PC-9 (cell line): Measurements from ENCODE around the gene JDP2. TPM values are rescaled to one million over a fixed set of nuclear protein-coding genes. Genes with fewer than 3 reads are reported as not detected.

Experiments used
- BruUV-seq: library from RNA; stranded (reverse); fragments of 400-500 nt; replicated peaks from 2 replicates; lab custom pipeline; 2021; lab: Mats Ljungman, UMichigan
- CTCF ChIA-PET: fragments of 300-600 bp; sonication (Branson Sonifier 250); formaldehyde crosslinking; loops from one replicate; lab custom pipeline; 2022; ENCODE audit warnings: antibody characterized with exemption; lab: Charles Lee
- POLR2A ChIA-PET: fragments of 300-600 bp; sonication (Branson Sonifier 250); formaldehyde crosslinking; loops from one replicate; lab custom pipeline; 2022; ENCODE audit warnings: antibody characterized with exemption; ENCODE audit not compliant: unreplicated experiment; lab: Charles Lee
- DNase-seq, 2 experiments: peaks; one replicate each; pipeline versions ENCODE4 v3.0.0 to v3.0.0-alpha.2; 2015 to 2022; ENCODE audit warnings: mixed read lengths in 1 of 2
- H2AFZ ChIP-seq: fragments of 200-600 bp; sonication (generic); 2 replicates; pipeline ENCODE4 v1.8.1; 2017; ENCODE audit warnings: antibody characterized with exemption
- H3F3A ChIP-seq: fragments of 200-600 bp; sonication (generic); 2 replicates; pipeline ENCODE4 v1.8.1; 2017; ENCODE audit warnings: antibody characterized with exemption, mild to moderate bottlenecking, low read depth; ENCODE audit not compliant: insufficient read depth
- H3K27ac ChIP-seq: fragments of 200-600 bp; sonication (generic); 2 replicates; pipeline ENCODE4 v1.6.1; 2016; ENCODE audit warnings: mixed run types
- H3K27me3 ChIP-seq: fragments of 200-600 bp; sonication (generic); 2 replicates; pipeline ENCODE4 v1.6.1; 2016; ENCODE audit warnings: low read depth, mixed run types; ENCODE audit not compliant: insufficient read depth
- H3K36me3 ChIP-seq: fragments of 200-600 bp; sonication (generic); 2 replicates; pipeline ENCODE4 v1.6.1; 2016; ENCODE audit warnings: low read depth, mixed run types
- H3K4me1 ChIP-seq: fragments of 200-600 bp; sonication (generic); replicated peaks from 2 replicates; pipeline ENCODE4 v1.6.1; 2016; ENCODE audit warnings: mixed run types; ENCODE audit not compliant: insufficient read depth
- H3K4me2 ChIP-seq: fragments of 200-600 bp; sonication (generic); 2 replicates; pipeline ENCODE4 v1.6.1; 2017; ENCODE audit warnings: mixed run types
- H3K4me3 ChIP-seq: fragments of 200-600 bp; sonication (generic); 2 replicates; pipeline ENCODE4 v1.6.1; 2016; ENCODE audit warnings: mixed run types
- H3K79me2 ChIP-seq: fragments of 200-600 bp; sonication (generic); 2 replicates; pipeline ENCODE4 v1.6.1; 2017; ENCODE audit warnings: low read depth, mixed run types
- H3K9me2 ChIP-seq: fragments of 200-600 bp; sonication (generic); 2 replicates; pipeline ENCODE4 v1.8.1; 2017; ENCODE audit warnings: mild to moderate bottlenecking; ENCODE audit not compliant: insufficient read depth
- H3K9me3 ChIP-seq: fragments of 200-600 bp; sonication (generic); 2 replicates; pipeline ENCODE4 v1.8.1; 2016; ENCODE audit warnings: low read depth; ENCODE audit not compliant: insufficient read depth
- H4K20me1 ChIP-seq: fragments of 200-600 bp; sonication (generic); 2 replicates; pipeline ENCODE4 v1.8.1; 2017; ENCODE audit not compliant: insufficient read depth
- CTCF ChIP-seq: fragments of 200-600 bp; sonication (generic); conservative IDR thresholded peaks from 2 replicates; pipeline ENCODE4 v1.6.1; 2017; ENCODE audit warnings: mixed run types, antibody characterized with exemption, mild to moderate bottlenecking, moderate library complexity
- EZH2 ChIP-seq: fragments of 200-600 bp; sonication (generic); IDR thresholded peaks from 2 replicates; pipeline ENCODE4 v1.8.0; 2017; ENCODE audit warnings: antibody characterized with exemption, low read depth
- intact Hi-C: fragments of 100-400 bp; cut with micrococcal nuclease; formaldehyde crosslinking; loops from one replicate; pipeline ENCODE4 v1.10.0; 2022; ENCODE audit not compliant: unreplicated experiment
- total RNA-seq: library from RNA; stranded (reverse); gene quantifications from 2 replicates; pipeline ENCODE4 v1.2.3, GENCODE V29; 2021

Gene JDP2
- total RNA-seq, 1 experiment from 2014 or later = 186 TPM

GRCh38 chr14:75406102-75406501 lies 21.7 kb upstream of the JDP2 start:
- Histone ChIP-seq H3K4me2 (no peak overlapping the region), H3F3A (peaks cover 11% of the 10 kb centered on the region), H3K27me3 (no peaks in the 10 kb centered on the region), H4K20me1 (no peaks in the 10 kb centered on the region), H3K9me3 (no peaks in the 10 kb centered on the region), H3K4me3 (no peak overlapping the region), H3K36me3 (no peaks in the 10 kb centered on the region), H3K4me1 (peaks cover 12% of the 10 kb centered on the region), H3K27ac (no peak overlapping the region), H3K79me2 (no peaks in the 10 kb centered on the region), H3K9me2 (no peaks in the 10 kb centered on the region), H2AFZ (no peak overlapping the region)
- no peak for DNase-seq
- CTCF ChIA-PET = no interaction called here
- BruUV-seq = no TSS peak
- POLR2A ChIA-PET = no interaction called here
- intact Hi-C loops = no loop called here
- no peak for TF ChIP-seq CTCF
- TF ChIP-seq EZH2 = no peak

GRCh38 chr14:75406856-75407255 lies 21.0 kb upstream of the JDP2 start:
- no peak for TF ChIP-seq EZH2
- TF ChIP-seq CTCF = no peak
- intact Hi-C loops = no loop called here
- POLR2A ChIA-PET = no interaction called here
- Histone ChIP-seq H4K20me1 (no peaks in the 10 kb centered on the region), H3K27ac (no peak overlapping the region), H3K9me3 (no peaks in the 10 kb centered on the region), H3F3A (peaks cover 3% of the 10 kb centered on the region; the same call in 1 of the 2 replicates), H3K79me2 (no peaks in the 10 kb centered on the region), H3K4me2 (no peak overlapping the region), H3K27me3 (no peaks in the 10 kb centered on the region), H2AFZ (no peak overlapping the region), H3K4me3 (no peak overlapping the region), H3K36me3 (no peaks in the 10 kb centered on the region), H3K4me1 (peaks cover 4% of the 10 kb centered on the region), H3K9me2 (no peaks in the 10 kb centered on the region)
- no peak for DNase-seq
- BruUV-seq = no TSS peak
- CTCF ChIA-PET = interaction anchor here (0.6 kb wide), 1 partner anchor 116 kb away, joined by 10 read pairs; no protein-coding TSS in a partner anchor

GRCh38 chr14:75409316-75410205 lies 18.3 kb upstream of the JDP2 start:
- no peak overlapping the region for H3K4me3 ChIP-seq
- DNase-seq = no peak
- no peaks in the 10 kb centered on the region for H3K36me3 ChIP-seq
- no peak overlapping the region for H2AFZ ChIP-seq
- no peaks in the 10 kb centered on the region for H3K9me2 ChIP-seq
- H3F3A ChIP-seq = no peaks in the 10 kb centered on the region
- no peaks in the 10 kb centered on the region; the same call in 1 of the 2 replicates for H3K9me3 ChIP-seq
- H3K4me2 ChIP-seq = no peak overlapping the region
- no peak overlapping the region for H3K27ac ChIP-seq
- BruUV-seq = no TSS peak
- H3K4me1 ChIP-seq = no peaks in the 10 kb centered on the region
- ChIA-PET POLR2A (interaction anchor here (0.5 kb wide), 1 partner anchor 29 kb away, joined by 3 read pairs; no protein-coding TSS in a partner anchor), CTCF (interaction anchor here (0.6 to 1.3 kb wide), 2 partner anchors 157 to 458 kb away, joined by 3 to 5 read pairs; no protein-coding TSS in a partner anchor)
- no peaks in the 10 kb centered on the region for H4K20me1 ChIP-seq
- TF ChIP-seq EZH2 (no peak), CTCF (no peak)
- no peaks in the 10 kb centered on the region for H3K27me3 ChIP-seq
- intact Hi-C loops = no loop called here
- H3K79me2 ChIP-seq = no peaks in the 10 kb centered on the region
